Measurements from ENCODE around the gene TBKBP1.

DNA sequence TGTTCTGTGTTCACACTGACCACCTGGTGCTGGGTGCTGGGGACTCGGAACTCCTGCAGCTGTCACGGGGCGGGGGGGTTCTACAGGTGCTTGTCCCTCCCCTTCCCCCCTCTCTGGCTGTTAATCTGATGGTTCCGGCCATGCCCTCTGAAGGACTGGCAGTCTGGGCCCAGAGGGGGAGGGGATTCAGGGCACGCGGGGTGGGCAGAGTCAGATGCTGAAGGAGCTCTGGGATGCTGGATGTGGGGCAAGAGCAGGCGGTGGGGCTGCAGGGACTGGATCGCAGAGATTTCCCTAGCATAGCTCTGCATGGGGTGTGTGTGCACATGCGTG is 33.7 kb downstream of the TBKBP1 start:
- TF ChIP-seq ZNF586 (CRISPR knock-in tag; conservative IDR thresholded peaks at IDR 0.05) (no peak), CHD2 (IDR thresholded peaks at IDR 0.05; ENCODE audit: low read depth, low read length) (no peak), JUN (IDR thresholded peaks at IDR 0.05; ENCODE audit: borderline replicate concordance, low read depth, low read length) (no peak), JUN (CRISPR knock-in tag; IDR thresholded peaks at IDR 0.05; ENCODE audit: borderline replicate concordance) (no peak), CBFB (CRISPR knock-in tag; IDR thresholded peaks at IDR 0.05) (no peak), FOXJ3 (CRISPR knock-in tag; IDR thresholded peaks at IDR 0.05) (no peak), EGR1 (conservative IDR thresholded peaks at IDR 0.05) (no peak), FOXA1 (IDR thresholded peaks at IDR 0.05; ENCODE audit: borderline replicate concordance) (no peak), STAT5B (CRISPR knock-in tag; IDR thresholded peaks at IDR 0.05) (no peak), CBX3 (IDR thresholded peaks at IDR 0.05; ENCODE audit: borderline replicate concordance in 1 of 2, low read length in 2 of 2) (no peak)
- TF ChIP-seq, protein P1, sequence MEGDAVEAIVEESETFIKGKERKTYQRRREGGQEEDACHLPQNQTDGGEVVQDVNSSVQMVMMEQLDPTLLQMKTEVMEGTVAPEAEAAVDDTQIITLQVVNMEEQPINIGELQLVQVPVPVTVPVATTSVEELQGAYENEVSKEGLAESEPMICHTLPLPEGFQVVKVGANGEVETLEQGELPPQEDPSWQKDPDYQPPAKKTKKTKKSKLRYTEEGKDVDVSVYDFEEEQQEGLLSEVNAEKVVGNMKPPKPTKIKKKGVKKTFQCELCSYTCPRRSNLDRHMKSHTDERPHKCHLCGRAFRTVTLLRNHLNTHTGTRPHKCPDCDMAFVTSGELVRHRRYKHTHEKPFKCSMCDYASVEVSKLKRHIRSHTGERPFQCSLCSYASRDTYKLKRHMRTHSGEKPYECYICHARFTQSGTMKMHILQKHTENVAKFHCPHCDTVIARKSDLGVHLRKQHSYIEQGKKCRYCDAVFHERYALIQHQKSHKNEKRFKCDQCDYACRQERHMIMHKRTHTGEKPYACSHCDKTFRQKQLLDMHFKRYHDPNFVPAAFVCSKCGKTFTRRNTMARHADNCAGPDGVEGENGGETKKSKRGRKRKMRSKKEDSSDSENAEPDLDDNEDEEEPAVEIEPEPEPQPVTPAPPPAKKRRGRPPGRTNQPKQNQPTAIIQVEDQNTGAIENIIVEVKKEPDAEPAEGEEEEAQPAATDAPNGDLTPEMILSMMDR (IDR thresholded peaks at IDR 0.05 in 2 of 3, conservative IDR thresholded peaks at IDR 0.05 in 1 of 3; ENCODE audit: insufficient read depth in 2 of 3, low read depth in 1 of 3, low read length in 3 of 3) = no peak
